Body of pancreas (tissue), 4 donors: Measurements from ENCODE around the gene TACC2.

ENCODE experiments used
- CTCF ChIP-seq, 7 experiments: fragments of 450-650 bp in 4 of 7; fragments of 200-600 bp in 3 of 7; sonication (generic) in 3 of 7; IDR thresholded peaks; one replicate each; pipeline ENCODE4 v1.5.1; 2016 to 2019; ENCODE audit warnings: antibody characterized with exemption in 7 of 7
- POLR2A ChIP-seq, 3 donors: fragments of 450-650 bp; IDR thresholded peaks; one replicate each; pipeline ENCODE4 v1.6.1; 2016; ENCODE audit warnings: antibody characterized with exemption in 3 of 3, mild to moderate bottlenecking in 2 of 3

DNA sequence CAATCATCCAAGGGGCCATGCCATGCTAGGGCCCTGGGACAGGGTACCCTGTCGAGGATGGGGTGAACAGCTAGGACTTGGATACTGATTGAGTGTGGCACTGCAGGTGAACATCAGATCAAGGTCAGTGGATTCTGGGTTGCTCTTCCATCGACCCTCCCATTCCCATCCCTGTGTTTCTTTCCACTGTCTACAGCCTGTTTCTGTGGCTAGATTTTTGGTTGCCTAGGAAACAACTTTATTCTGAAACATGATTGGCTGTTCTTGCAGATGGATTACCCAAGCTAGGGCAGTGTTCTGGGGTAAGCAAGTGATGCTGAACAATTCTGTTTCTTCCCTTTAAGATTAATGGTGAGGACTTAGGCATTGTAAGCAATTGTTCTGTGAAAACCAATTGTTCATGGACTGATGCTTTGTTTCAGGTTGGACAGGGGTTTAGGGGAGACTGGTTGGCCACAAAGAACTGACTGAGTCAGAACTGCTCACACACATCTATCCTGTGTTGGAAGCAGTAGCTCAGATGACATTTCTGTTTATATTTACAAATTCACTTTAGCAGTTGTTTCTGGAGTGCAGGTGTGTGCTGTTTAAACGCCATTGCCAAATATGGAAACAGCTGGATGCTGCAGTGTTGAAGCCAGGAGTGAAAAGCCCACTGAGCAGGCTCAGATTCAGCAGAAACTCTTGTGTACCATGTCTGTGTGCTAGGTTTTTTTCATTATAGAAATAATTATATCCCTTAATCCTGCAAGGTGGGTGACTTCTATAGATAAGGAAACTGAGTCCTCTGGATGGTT is 179.8 kb downstream of the TACC2 start:
- TF ChIP-seq CTCF (IDR thresholded peaks at IDR 0.05) (no peak), POLR2A (IDR thresholded peaks at IDR 0.05) (no peak)
